Camera-type eye (tissue), 1 donor: ENCODE data around the gene PRPF31. TPM values are rescaled to one million over a fixed set of nuclear protein-coding genes. Genes with fewer than 3 reads are reported as not detected.

Experiments used
- total RNA-seq: library from RNA; depleted of rRNA; stranded (reverse); fragments of >200 nt; gene quantifications from one replicate; pipeline ENCODE4 v1.2.3, GENCODE V29; 2014

PRPF31 gene
- 46.4 TPM for total RNA-seq

DNA sequence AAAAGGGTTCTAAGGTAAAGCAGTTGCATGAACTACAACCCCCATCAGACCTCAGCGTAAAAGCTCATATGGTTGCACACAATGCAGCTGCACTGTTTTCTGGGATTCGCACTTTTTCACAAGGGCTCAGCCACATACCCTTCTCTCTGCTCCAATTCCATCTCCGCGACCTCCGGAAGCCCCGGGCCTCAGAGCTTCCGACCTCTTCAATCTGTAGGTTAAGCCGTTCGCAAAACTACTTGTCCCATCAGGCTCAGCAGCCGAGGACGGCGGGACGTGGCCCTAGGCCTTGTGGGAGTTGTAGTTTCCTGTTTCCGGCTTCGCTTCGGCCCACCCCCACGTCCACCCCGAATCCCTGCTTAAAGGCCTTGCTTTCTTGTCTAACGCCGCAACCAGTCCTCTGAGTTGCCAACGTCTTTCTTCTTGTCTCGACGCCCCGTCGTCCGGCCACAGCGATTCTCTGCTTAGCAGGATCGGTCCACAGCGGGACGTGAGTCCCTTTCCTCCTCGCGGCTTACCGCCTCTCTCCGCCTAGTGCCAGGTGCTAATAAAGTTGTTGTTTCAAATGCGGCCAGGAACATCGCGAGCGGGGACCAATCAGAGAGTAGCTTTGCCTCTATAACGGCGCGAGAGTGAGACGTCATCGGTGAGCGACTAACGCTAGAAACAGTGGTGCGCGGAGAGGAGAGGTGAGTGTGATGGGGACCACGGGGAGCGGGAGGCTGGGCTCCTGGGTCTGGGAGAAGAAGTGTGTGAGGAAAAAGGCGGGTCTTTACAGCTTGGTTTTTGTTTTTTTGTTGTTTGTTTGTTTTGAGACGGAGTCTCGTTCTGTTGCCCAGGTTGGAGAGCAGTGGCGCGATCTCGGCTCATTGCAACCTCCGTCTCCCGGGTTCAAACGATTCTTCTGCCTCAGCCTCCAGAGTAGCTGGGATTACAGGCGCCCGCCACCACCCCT lies at the start of gene PRPF31, which contains the start of gene TFPT:
Gene PRPF31 (plus strand): TSS at position 646 of the 955 bp plus-strand sequence. CDS start 2,525 bp downstream, outside the sequence.
Gene TFPT (minus strand): TSS at position 549 of the 955 bp plus-strand sequence. CDS start 388 bp downstream, at position 161.

DNA sequence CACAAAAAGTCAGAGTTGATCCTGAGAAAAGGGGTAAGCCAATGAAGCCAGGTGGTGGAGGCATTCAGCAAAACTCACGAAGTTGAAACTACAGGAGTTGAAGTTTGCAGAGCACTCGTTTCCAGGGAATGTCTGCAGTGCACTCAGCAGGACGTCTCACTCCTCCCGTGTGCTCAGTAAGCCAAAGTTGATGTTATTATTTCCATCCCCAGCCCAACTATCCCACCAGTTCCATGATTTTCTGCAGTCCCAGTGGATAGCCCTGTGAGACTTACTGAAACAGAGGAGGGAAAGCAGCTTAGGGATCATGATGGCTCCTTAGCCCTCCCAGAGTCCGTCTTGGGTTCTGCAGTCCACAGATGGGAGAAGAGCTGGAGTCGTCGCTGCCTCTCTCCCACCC lies 34.5 kb upstream of the PRPF31 start, which contains the start of gene TARM1:
Gene TARM1 (minus strand): TSS at position 334 of the 400 bp plus-strand sequence. CDS start 25 bp downstream, at position 309.

GRCh38 chr19:54100561-54100960 lies 15.0 kb upstream of the PRPF31 start, which contains the start of gene OSCAR:
TSS of gene OSCAR (minus strand) at chr19:54100803. CDS start at chr19:54100792, 11 bp downstream.

GRCh38 chr19:54102421-54103169 lies 13.0 kb upstream of the PRPF31 start, which contains the start of gene NDUFA3:
TSS of gene NDUFA3 (plus strand) at chr19:54102855. CDS start at chr19:54102879, 24 bp downstream.

DNA sequence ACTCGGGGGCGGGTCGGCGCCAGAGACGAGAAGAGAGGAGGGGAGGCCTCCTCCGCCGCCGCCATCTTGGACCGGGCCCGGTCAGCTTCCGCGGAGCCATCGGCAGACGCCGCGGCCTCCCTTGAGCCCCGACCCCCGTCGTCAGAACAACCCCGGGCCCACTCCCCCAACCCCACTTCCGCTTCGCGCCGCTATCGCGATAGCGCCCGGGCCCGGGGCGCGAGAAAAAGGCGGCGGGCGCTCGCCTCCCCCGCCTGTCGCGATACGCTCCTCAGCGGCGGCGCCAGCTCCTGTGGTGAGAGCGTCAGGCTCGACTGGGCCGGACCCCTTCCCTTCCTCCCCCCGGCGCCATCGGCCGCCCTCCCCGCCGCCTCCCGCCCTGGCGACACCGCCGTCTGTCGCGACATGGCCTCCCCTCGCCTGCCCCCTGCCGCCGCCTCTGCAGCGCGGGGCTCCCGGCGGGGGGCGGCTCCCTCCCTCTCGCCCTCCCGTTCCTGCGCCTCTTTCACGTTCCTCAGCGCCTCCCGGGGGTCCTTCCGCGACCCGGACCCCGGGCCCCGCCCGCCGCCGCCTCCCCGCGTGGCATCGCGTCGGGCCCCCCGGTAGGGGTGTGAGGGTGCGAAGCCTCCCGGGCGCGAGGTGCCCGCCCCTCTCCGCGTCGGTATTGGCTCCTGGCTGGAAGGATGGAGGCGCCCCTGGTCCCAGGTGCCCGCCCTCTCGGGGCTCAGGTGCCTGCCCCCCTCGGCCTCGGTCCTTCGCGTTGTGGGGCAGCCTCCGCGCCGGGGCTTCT lies 22.3 kb downstream of the PRPF31 start, which contains the start of gene CNOT3:
Gene CNOT3 (plus strand): TSS at position 64 of the 790 bp plus-strand sequence. CDS start 5,217 bp downstream, outside the sequence.

GRCh38 chr19:54159352-54160181 lies 44.0 kb downstream of the PRPF31 start, which contains the start of gene LENG1:
TSS of gene LENG1 (minus strand) at chr19:54159721. CDS start at chr19:54159695, 26 bp downstream.

GRCh38 chr19:54172471-54173358 lies 57.2 kb downstream of the PRPF31 start, which contains the start of gene TMC4:
TSS of gene TMC4 (minus strand) at chr19:54173160. CDS start at chr19:54173117, 43 bp downstream.

Other genes starting within 250 kb of the PRPF31 start
- 23.3 TPM for gene MYADM, start 247.9 kb upstream of the PRPF31 start, total RNA-seq
- 0.16 TPM for gene PRKCG, start 233.6 kb upstream of the PRPF31 start, total RNA-seq
- 8.6 TPM for gene CACNG7, start 206.5 kb upstream of the PRPF31 start, total RNA-seq
- 0.99 TPM for gene CACNG8, start 152.8 kb upstream of the PRPF31 start, total RNA-seq
- gene CACNG6, start 124.1 kb upstream of the PRPF31 start, total RNA-seq, result 4.3 TPM
- gene VSTM1, start 51.9 kb upstream of the PRPF31 start, total RNA-seq, result not detected
- not detected for gene TARM1, start 34.4 kb upstream of the PRPF31 start, total RNA-seq
- gene OSCAR, start 15.0 kb upstream of the PRPF31 start, total RNA-seq, result not detected
- gene NDUFA3, start 12.9 kb upstream of the PRPF31 start, total RNA-seq, result 9.7 TPM
- 9.7 TPM for gene TFPT, start 97 bp upstream of the PRPF31 start, total RNA-seq
- 33.1 TPM for gene CNOT3, start 22.0 kb downstream of the PRPF31 start, total RNA-seq
- 5.7 TPM for gene LENG1, start 44.0 kb downstream of the PRPF31 start, total RNA-seq
- gene TMC4, start 57.4 kb downstream of the PRPF31 start, total RNA-seq, result 6.8 TPM
- 24.0 TPM for gene MBOAT7, start 73.8 kb downstream of the PRPF31 start, total RNA-seq
- 51.0 TPM for gene TSEN34, start 75.6 kb downstream of the PRPF31 start, total RNA-seq
- 1,536 TPM for gene RPS9, start 85.1 kb downstream of the PRPF31 start, total RNA-seq
- 9.2 TPM for gene LILRB3, start 107.3 kb downstream of the PRPF31 start, total RNA-seq
- 0.66 TPM for gene LILRA6, start 127.0 kb downstream of the PRPF31 start, total RNA-seq
- 2.1 TPM for gene LILRB5, start 141.5 kb downstream of the PRPF31 start, total RNA-seq
- 1.2 TPM for gene LILRB2, start 165.4 kb downstream of the PRPF31 start, total RNA-seq
- 0.93 TPM for gene LILRA5, start 197.4 kb downstream of the PRPF31 start, total RNA-seq
- not detected for gene LILRA4, start 223.4 kb downstream of the PRPF31 start, total RNA-seq
- 5.1 TPM for gene LAIR1, start 249.2 kb downstream of the PRPF31 start, total RNA-seq